ENCODE results near the gene STRA6. TPM values are rescaled to one million over a fixed set of nuclear protein-coding genes. Genes with fewer than 3 reads are reported as not detected.

STRA6 gene
- total and polyA plus RNA-seq, 7 donors: 0.05 TPM; not detected in 6

DNA sequence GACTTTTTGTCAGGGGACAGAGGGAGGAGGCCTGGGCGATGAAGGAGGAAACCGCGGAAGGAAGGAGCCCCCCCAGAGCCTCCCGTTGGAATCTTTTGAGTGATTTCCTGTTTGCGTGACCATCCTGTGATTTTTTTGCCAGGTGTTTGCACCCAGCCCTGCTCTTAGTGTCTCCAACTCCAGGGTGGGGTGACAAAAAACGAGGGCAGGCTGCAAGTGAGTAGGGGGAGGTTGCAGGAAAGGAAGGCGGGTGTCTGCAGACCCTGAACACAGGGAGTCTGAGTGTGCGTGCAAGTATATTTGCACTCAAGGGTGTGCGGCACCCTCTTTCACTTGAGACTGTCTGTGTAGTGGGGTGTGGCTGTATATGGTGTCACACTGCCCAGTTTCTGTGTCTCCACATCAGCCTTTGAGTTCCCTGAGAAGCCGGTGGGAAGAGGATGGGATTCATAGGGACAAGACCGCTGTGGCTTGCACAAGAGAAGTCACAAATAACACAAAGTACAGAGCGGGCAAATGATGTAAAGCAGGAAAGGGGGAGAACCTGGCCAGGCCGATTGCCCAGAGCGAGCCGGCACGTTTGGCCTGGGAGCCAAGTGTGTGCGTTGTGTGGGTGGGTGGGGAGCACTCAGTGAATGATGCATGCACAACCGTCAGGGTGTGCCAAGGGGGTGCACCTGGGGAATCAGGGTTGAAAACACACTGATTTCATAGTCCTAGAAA is 65.6 kb downstream of the STRA6 start:
- H3K4me1 ChIP-seq: no peaks in the 10 kb centered on the region
- intact Hi-C loops (cut with DNase I): no loop called here

DNA sequence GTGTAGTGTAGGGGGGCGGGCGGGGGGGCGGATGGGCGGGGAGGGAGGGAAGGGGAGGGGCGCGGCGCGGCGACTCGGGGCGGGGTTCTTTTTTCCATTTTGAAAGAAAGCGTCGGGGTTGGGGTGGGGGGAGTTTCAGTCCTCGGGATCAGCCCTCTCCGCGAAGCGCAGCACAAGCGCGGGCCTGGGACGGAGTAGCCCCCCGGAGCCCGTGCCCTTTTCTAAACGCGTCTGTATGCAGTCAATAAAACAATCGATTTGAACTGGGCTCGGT is 66.1 kb downstream of the STRA6 start:
- DNase-seq (no peak), ATAC-seq (peak in 2 of 4 donors; percentile 11 to 17)
- Histone ChIP-seq H3K27ac (peak overlapping the region; percentile 23), H3K9me3 (no peaks in the 10 kb centered on the region), H3K4me3 (peak overlapping the region; percentile 64), H3K36me3 (ENCODE audit: insufficient read depth in 1 of 2, low read depth in 1 of 2) (no peaks in the 10 kb centered on the region), H3K27me3 (ENCODE audit: insufficient read depth in 3 of 3, low read length in 2 of 3) (peaks cover 0 to 67% (median 30%) of the 10 kb centered on the region in 3 donors), H3K4me1 (no peaks in the 10 kb centered on the region)
- TF ChIP-seq, protein P1, sequence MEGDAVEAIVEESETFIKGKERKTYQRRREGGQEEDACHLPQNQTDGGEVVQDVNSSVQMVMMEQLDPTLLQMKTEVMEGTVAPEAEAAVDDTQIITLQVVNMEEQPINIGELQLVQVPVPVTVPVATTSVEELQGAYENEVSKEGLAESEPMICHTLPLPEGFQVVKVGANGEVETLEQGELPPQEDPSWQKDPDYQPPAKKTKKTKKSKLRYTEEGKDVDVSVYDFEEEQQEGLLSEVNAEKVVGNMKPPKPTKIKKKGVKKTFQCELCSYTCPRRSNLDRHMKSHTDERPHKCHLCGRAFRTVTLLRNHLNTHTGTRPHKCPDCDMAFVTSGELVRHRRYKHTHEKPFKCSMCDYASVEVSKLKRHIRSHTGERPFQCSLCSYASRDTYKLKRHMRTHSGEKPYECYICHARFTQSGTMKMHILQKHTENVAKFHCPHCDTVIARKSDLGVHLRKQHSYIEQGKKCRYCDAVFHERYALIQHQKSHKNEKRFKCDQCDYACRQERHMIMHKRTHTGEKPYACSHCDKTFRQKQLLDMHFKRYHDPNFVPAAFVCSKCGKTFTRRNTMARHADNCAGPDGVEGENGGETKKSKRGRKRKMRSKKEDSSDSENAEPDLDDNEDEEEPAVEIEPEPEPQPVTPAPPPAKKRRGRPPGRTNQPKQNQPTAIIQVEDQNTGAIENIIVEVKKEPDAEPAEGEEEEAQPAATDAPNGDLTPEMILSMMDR (IDR thresholded peaks at IDR 0.05): no peak
- 1 to 3% (median 2%) methylated on average over 16 to 26 of the region's 26 CpGs for WGBS, 3 donors
- intact Hi-C loops (cut with DNase I): no loop called here

More for the DNA sequence above, 65.6 kb downstream of the STRA6 start:
- Histone ChIP-seq H3K9me3 (no peaks in the 10 kb centered on the region), H3K4me3 (peak overlapping the region; percentile 64), H3K27me3 (ENCODE audit: insufficient read depth in 3 of 3, low read length in 2 of 3) (peaks cover 0 to 62% (median 27%) of the 10 kb centered on the region in 3 donors), H3K36me3 (ENCODE audit: insufficient read depth in 1 of 2, low read depth in 1 of 2) (no peaks in the 10 kb centered on the region), H3K27ac (peak overlapping the region; percentile 23)
- peak in 1 of 2 donors; percentile 33 for DNase-seq
- TF ChIP-seq, protein P1 (IDR thresholded peaks at IDR 0.05): no peak
- peak in 2 of 4 donors; percentile 15 to 17 for ATAC-seq
- 18 to 29% (median 21%) methylated on average over 18 of the region's 18 CpGs for WGBS, 3 donors

DNA sequence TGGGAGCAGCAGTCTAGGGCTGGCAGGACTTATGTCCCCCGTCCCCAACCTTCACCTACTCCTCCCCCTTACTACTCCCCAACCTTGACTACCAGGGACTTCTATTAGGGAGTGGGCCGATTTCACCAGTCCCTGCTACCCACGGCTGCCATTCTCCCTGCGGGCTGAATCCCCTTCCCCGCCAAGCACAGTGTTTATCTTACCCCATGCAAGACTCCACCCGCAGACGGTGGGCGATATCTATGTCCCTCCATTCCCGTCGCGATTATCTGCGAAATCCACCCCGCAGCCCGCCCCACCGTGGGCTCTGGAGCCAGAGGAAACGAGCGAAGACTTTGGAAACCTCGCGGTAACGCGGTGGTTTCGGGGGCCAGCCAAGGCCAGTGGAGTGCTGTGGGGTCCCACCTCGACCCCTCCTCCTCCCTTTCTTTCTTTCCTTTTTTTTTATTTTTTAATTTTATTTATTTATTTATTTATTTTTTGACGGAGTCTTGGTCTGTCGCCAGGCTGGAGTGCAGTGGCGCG is 67.5 kb downstream of the STRA6 start:
- Histone ChIP-seq H3K9me3 (no peaks in the 10 kb centered on the region), H3K27me3 (ENCODE audit: insufficient read depth in 3 of 3, low read length in 2 of 3) (peaks cover 0 to 78% (median 41%) of the 10 kb centered on the region in 3 donors), H3K36me3 (ENCODE audit: insufficient read depth in 1 of 2, low read depth in 1 of 2) (no peaks in the 10 kb centered on the region), H3K4me1 (no peaks in the 10 kb centered on the region), H3K4me3 (peak overlapping the region; percentile 64), H3K27ac (peak overlapping the region; percentile 2)
- WGBS, 3 donors: 40 to 49% (median 45%) methylated on average over 27 of the region's 27 CpGs
- intact Hi-C loops (cut with DNase I): no loop called here
- ATAC-seq: no peak
- DNase-seq: no peak
- TF ChIP-seq, protein P1 (IDR thresholded peaks at IDR 0.05): no peak

DNA sequence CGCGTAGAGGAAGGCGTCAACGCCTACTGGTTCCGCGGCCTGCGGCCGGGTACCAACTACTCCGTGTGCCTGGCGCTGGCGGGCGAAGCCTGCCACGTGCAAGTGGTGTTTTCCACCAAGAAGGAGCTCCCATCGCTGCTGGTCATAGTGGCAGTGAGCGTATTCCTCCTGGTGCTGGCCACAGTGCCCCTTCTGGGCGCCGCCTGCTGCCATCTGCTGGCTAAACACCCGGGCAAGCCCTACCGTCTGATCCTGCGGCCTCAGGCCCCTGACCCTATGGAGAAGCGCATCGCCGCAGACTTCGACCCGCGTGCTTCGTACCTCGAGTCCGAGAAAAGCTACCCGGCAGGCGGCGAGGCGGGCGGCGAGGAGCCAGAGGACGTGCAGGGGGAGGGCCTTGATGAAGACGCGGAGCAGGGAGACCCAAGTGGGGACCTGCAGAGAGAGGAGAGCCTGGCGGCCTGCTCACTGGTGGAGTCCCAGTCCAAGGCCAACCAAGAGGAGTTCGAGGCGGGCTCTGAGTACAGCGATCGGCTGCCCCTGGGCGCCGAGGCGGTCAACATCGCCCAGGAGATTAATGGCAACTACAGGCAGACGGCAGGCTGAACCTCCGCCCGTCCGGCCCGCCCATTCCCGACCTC is 68.1 kb downstream of the STRA6 start:
- Histone ChIP-seq H3K4me3 (no peak overlapping the region), H3K27me3 (ENCODE audit: insufficient read depth in 3 of 3, low read length in 2 of 3) (peaks cover 0 to 83% (median 44%) of the 10 kb centered on the region in 3 donors), H3K9me3 (no peaks in the 10 kb centered on the region), H3K27ac (no peak overlapping the region), H3K36me3 (ENCODE audit: insufficient read depth in 1 of 2, low read depth in 1 of 2) (no peaks in the 10 kb centered on the region), H3K4me1 (no peaks in the 10 kb centered on the region)
- DNase-seq (peak; percentile 40 to 78), ATAC-seq (peak in 3 of 4 donors; percentile 70 to 73 (median 71))
- TF ChIP-seq, protein P1 (IDR thresholded peaks at IDR 0.05): peak; percentile 46
- intact Hi-C loops (cut with DNase I): no loop called here
- WGBS, 3 donors: 30 to 36% (median 34%) methylated on average over 46 to 53 of the region's 53 CpGs
